GM23338 (cell line): ENCODE measurements around the gene PXMP2. TPM values are rescaled to one million over a fixed set of nuclear protein-coding genes. Genes with fewer than 3 reads are reported as not detected.

ENCODE experiments used
- ATAC-seq: fragments of 200-7000 bp; cut with Tn5 transposase; 3 replicates; pipeline ENCODE4 v1.9.1; 2020
- DNase-seq: peaks from one replicate; pipeline ENCODE4 v3.0.0-alpha.2; 2015; ENCODE audit warnings: low spot score
- H2AFZ ChIP-seq: fragments of 200-600 bp; sonication (generic); 2 replicates; pipeline ENCODE4 v1.8.0; 2016; ENCODE audit warnings: antibody characterized with exemption, mild to moderate bottlenecking, moderate library complexity
- H3F3A ChIP-seq: fragments of 200-600 bp; sonication (generic); replicated peaks from 2 replicates; pipeline ENCODE4 v1.8.0; 2017; ENCODE audit warnings: antibody characterized with exemption, mixed run types, low read depth
- H3K27ac ChIP-seq: fragments of 200-600 bp; sonication (generic); 2 replicates; pipeline ENCODE4 v1.6.1; 2016; ENCODE audit warnings: low read depth
- H3K27me3 ChIP-seq: fragments of 200-600 bp; sonication (generic); 2 replicates; pipeline ENCODE4 v1.8.0; 2016; ENCODE audit warnings: mild to moderate bottlenecking, mixed run types, moderate library complexity; ENCODE audit not compliant: insufficient read depth
- H3K36me3 ChIP-seq: fragments of 200-600 bp; sonication (generic); 2 replicates; pipeline ENCODE4 v1.8.0; 2016; ENCODE audit warnings: mild to moderate bottlenecking; ENCODE audit not compliant: insufficient read depth
- H3K4me1 ChIP-seq: fragments of 200-600 bp; sonication (generic); 2 replicates; pipeline ENCODE4 v1.8.0; 2016; ENCODE audit warnings: mild to moderate bottlenecking, moderate library complexity; ENCODE audit not compliant: insufficient read depth
- H3K4me2 ChIP-seq: fragments of 200-600 bp; sonication (generic); 2 replicates; pipeline ENCODE4 v1.7.1; 2017; ENCODE audit warnings: mixed run types
- H3K4me3 ChIP-seq: fragments of 200-600 bp; sonication (generic); 2 replicates; pipeline ENCODE4 v1.6.1; 2016; ENCODE audit warnings: mixed run types
- H3K79me2 ChIP-seq: fragments of 200-600 bp; sonication (generic); replicated peaks from 2 replicates; pipeline ENCODE4 v1.8.0; 2017; ENCODE audit warnings: mild to moderate bottlenecking; ENCODE audit not compliant: insufficient read depth
- H3K9me2 ChIP-seq: fragments of 200-600 bp; sonication (generic); 2 replicates; pipeline ENCODE4 v1.8.0; 2017; ENCODE audit not compliant: insufficient read depth
- H4K20me1 ChIP-seq: fragments of 200-600 bp; sonication (generic); replicated peaks from 2 replicates; pipeline ENCODE4 v1.8.0; 2017; ENCODE audit warnings: mild to moderate bottlenecking; ENCODE audit not compliant: insufficient read depth
- H3K27ac Mint-ChIP-seq: 2 replicates; pipeline ENCODE4 v1.8.0; 2020; ENCODE audit warnings: inconsistent platforms, mild to moderate bottlenecking, moderate library complexity, mixed read lengths
- H3K27me3 Mint-ChIP-seq: 3 replicates; pipeline ENCODE4 v1.8.0; 2022; ENCODE audit warnings: low read depth, mild to moderate bottlenecking, moderate library complexity, mixed read lengths, inconsistent platforms; ENCODE audit not compliant: insufficient read depth, poor library complexity
- H3K36me3 Mint-ChIP-seq: 3 replicates; pipeline ENCODE4 v1.8.0; 2021; ENCODE audit warnings: low read depth, mild to moderate bottlenecking, inconsistent platforms, moderate library complexity, mixed read lengths
- H3K4me1 Mint-ChIP-seq: 3 replicates; pipeline ENCODE4 v1.8.0; 2020; ENCODE audit warnings: mild to moderate bottlenecking, inconsistent platforms, mixed read lengths
- H3K4me3 Mint-ChIP-seq: 3 replicates; pipeline ENCODE4 v1.8.0; 2021; ENCODE audit warnings: moderate library complexity, mild to moderate bottlenecking, inconsistent platforms, mixed read lengths
- H3K9me3 Mint-ChIP-seq: 3 replicates; pipeline ENCODE4 v1.8.0; 2020; ENCODE audit warnings: moderate library complexity, mild to moderate bottlenecking, inconsistent platforms, mixed read lengths
- CREB1 ChIP-seq: fragments of 250-450 bp; sonication (Bioruptor Pico); IDR thresholded peaks from 2 replicates; pipeline ENCODE4 v1.5.0; 2020; ENCODE audit warnings: low read depth, mild to moderate bottlenecking, moderate library complexity
- JUNB ChIP-seq: IDR thresholded peaks from one replicate; pipeline ENCODE4 v1.6.1; 2016; ENCODE audit warnings: antibody characterized with exemption; ENCODE audit not compliant: unreplicated experiment
- POLR2AphosphoS5 ChIP-seq: IDR thresholded peaks from 2 replicates; pipeline ENCODE4 v1.6.1; 2016; ENCODE audit warnings: antibody characterized with exemption, low read depth
- ZNF114 ChIP-seq: fragments of 250-450 bp; sonication (Bioruptor Pico); IDR thresholded peaks from 2 replicates; pipeline ENCODE4 v1.5.0; 2020; ENCODE audit warnings: mild to moderate bottlenecking, moderate library complexity
- ZNF462 ChIP-seq: fragments of 250-450 bp; sonication (Bioruptor Pico); IDR thresholded peaks from 2 replicates; pipeline ENCODE4 v1.5.0; 2020; ENCODE audit warnings: mild to moderate bottlenecking, moderate library complexity
- long read RNA-seq: library from polyadenylated mRNA; unstranded; transcript quantifications from one replicate; pipeline ENCODE4 v2.0.0, GENCODE V29; 2020; ENCODE audit not compliant: unreplicated experiment
- polyA plus RNA-seq: library from polyadenylated mRNA; unstranded; fragments of >200 nt; fragmentation: Nextera tagmentation; extraction: Ambion mirVana; gene quantifications from 2 replicates; pipeline ENCODE4 v1.2.1, GENCODE V29; 2016
- total RNA-seq: library from RNA; depleted of rRNA; stranded (reverse); fragments of >200 nt; shearing (Covaris generic); gene quantifications from 2 replicates; pipeline ENCODE4 v1.2.3, GENCODE V29; 2014; rRNA removed

Gene PXMP2
- total RNA-seq (17.3 and 17.4 TPM in 2 replicates), polyA plus RNA-seq (19.7 and 24.5 TPM in 2 replicates)
- long read RNA-seq, transcript PXMP2-201 (5 exons, 957 nt), result major isoform, 10 of 11 reads
- long read RNA-seq, partial matches to known transcripts, result 0 of 11 reads
- long read RNA-seq, other reads (novel, unspliced or antisense), result 1 of 11 reads

- Mint-ChIP-seq H3K9me3 (no peaks in the 10 kb centered on the region), H3K27me3 (peaks cover 14% of the 10 kb centered on the region), H3K4me3 (peak within 1 kb of the TSS; percentile 72), H3K27ac (no peak within 1 kb of the TSS), H3K36me3 (peaks cover 24% of the 10 kb centered on the region; the same call in 2 of the 3 replicates), H3K4me1 (peaks cover 21% of the 10 kb centered on the region)
- Histone ChIP-seq H3K36me3 (no peaks in the 10 kb centered on the region), H3K27me3 (peaks cover 15% of the 10 kb centered on the region), H3K4me3 (peak within 1 kb of the TSS; percentile 69), H3K4me2 (peak within 1 kb of the TSS; percentile 76), H4K20me1 (peaks cover 36% of the 10 kb centered on the region), H3K4me1 (peaks cover 3% of the 10 kb centered on the region; the same call in 1 of the 2 replicates), H3K27ac (no peak within 1 kb of the TSS), H3F3A (0 out of 2 replicates have a peak, but pooled peaks cover 6% of the 10 kb centered on the region), H2AFZ (no peak within 1 kb of the TSS), H3K9me2 (no peaks in the 10 kb centered on the region), H3K79me2 (peaks cover 34% of the 10 kb centered on the region)
- ATAC-seq (peak; percentile 93), DNase-seq (peak; percentile 98)
- TF ChIP-seq POLR2AphosphoS5 (peak; percentile 71), JUNB (peak; percentile 99), CREB1 (no peak)
Observed at GRCh38 chr12:132687211-132688164, at the start of gene PXMP2, which contains the start of gene POLE. TSS of gene PXMP2 (plus strand) at chr12:132687587. CDS start at chr12:132687671, 84 bp downstream. TSS of gene POLE (minus strand) at chr12:132687342. CDS start at chr12:132687315, 27 bp downstream.

GRCh38 chr12:132637811-132638210 lies 49.6 kb upstream of the PXMP2 start:
- peaks cover 11% of the 10 kb centered on the region; the same call in 1 of the 2 replicates for H3F3A ChIP-seq
- no peak overlapping the region for H2AFZ ChIP-seq
- Mint-ChIP-seq H3K27ac (no peak overlapping the region), H3K4me1 (no peaks in the 10 kb centered on the region), H3K27me3 (peaks cover 19% of the 10 kb centered on the region), H3K9me3 (no peaks in the 10 kb centered on the region), H3K36me3 (peaks cover 92% of the 10 kb centered on the region), H3K4me3 (no peak overlapping the region)
- DNase-seq (no peak), ATAC-seq (no peak)
- H3K9me2 ChIP-seq, result no peaks in the 10 kb centered on the region
- H3K4me1 ChIP-seq, result no peaks in the 10 kb centered on the region
- H3K79me2 ChIP-seq, result no peaks in the 10 kb centered on the region
- H4K20me1 ChIP-seq, result peaks cover 28% of the 10 kb centered on the region
- peaks cover 34% of the 10 kb centered on the region for H3K36me3 ChIP-seq
- TF ChIP-seq ZNF462 (no peak), ZNF114 (CRISPR knock-in tag) (no peak), POLR2AphosphoS5 (no peak)
- 0 out of 2 replicates have a peak overlapping the region, but pooled peaks have one; percentile 50 for H3K27ac ChIP-seq
- no peak overlapping the region for H3K4me2 ChIP-seq
- H3K4me3 ChIP-seq, result no peak overlapping the region
- H3K27me3 ChIP-seq, result no peaks in the 10 kb centered on the region
